Type B pancreatic cell (in vitro differentiated cells): ENCODE measurements around the gene SKIC2. TPM values are rescaled to one million over a fixed set of nuclear protein-coding genes. Genes with fewer than 3 reads are reported as not detected.

Experiments used
- DNase-seq: peaks from one replicate; pipeline ENCODE4 v3.0.0; 2021; ENCODE audit warnings: mixed read lengths; ENCODE audit not compliant: unreplicated experiment; ENCODE audit errors: extremely low spot score
- H3K27ac Mint-ChIP-seq: 2 replicates; pipeline ENCODE4 v1.8.0; 2021; ENCODE audit warnings: mild to moderate bottlenecking, mixed read lengths
- H3K27me3 Mint-ChIP-seq: 2 replicates; pipeline ENCODE4 v1.8.0; 2021; ENCODE audit warnings: mixed read lengths
- H3K36me3 Mint-ChIP-seq: 2 replicates; pipeline ENCODE4 v1.8.0; 2021; ENCODE audit warnings: mixed read lengths
- H3K4me1 Mint-ChIP-seq: one replicate; pipeline ENCODE4 v1.8.0; 2021; ENCODE audit warnings: mixed read lengths; ENCODE audit not compliant: unreplicated experiment
- H3K4me3 Mint-ChIP-seq: 2 replicates; pipeline ENCODE4 v1.8.0; 2021; ENCODE audit warnings: mild to moderate bottlenecking, mixed read lengths
- H3K9me3 Mint-ChIP-seq: 2 replicates; pipeline ENCODE4 v1.8.0; 2021; ENCODE audit warnings: mixed read lengths
- total RNA-seq: library from RNA; stranded (reverse); gene quantifications from 2 replicates; pipeline ENCODE4 v1.2.1, GENCODE V29; 2021; ENCODE audit warnings: low replicate concordance
- TF ChIP-seq, protein P1 (sequence below): fragments of 200-600 bp; sonication (generic); conservative IDR thresholded peaks from 2 replicates; pipeline ENCODE4 v1.5.0; 2021; ENCODE audit warnings: antibody characterized with exemption, mild to moderate bottlenecking

SKIC2 gene
- total RNA-seq, 1 donor from 2014 or later: 84.2 TPM

DNA sequence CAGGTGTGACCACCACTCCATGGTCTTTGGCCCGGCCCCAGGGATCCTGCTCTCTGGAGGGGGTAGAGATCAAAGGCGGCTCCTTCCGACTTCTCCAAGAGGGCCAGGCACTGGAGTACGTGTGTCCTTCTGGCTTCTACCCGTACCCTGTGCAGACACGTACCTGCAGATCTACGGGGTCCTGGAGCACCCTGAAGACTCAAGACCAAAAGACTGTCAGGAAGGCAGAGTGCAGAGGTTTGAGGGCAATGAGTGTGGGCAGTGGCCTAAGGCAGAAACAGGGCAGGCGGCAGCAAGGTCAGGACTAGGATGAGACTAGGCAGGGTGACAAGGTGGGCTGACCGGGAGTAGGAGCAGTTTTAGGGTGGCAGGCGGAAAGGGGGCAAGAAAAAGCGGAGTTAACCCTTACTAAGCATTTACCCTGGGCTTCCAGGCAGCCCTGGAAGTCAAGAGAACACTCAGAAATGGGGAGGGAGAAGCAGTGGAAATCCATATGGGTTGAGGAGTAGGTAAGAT lies 12.5 kb upstream of the SKIC2 start:
- DNase-seq: no peak
- Mint-ChIP-seq H3K4me3 (no peak overlapping the region), H3K4me1 (peaks cover 5% of the 10 kb centered on the region), H3K27ac (no peak overlapping the region), H3K9me3 (no peaks in the 10 kb centered on the region), H3K27me3 (peaks cover 26% of the 10 kb centered on the region), H3K36me3 (peaks cover 4% of the 10 kb centered on the region)
- TF ChIP-seq, protein P1, sequence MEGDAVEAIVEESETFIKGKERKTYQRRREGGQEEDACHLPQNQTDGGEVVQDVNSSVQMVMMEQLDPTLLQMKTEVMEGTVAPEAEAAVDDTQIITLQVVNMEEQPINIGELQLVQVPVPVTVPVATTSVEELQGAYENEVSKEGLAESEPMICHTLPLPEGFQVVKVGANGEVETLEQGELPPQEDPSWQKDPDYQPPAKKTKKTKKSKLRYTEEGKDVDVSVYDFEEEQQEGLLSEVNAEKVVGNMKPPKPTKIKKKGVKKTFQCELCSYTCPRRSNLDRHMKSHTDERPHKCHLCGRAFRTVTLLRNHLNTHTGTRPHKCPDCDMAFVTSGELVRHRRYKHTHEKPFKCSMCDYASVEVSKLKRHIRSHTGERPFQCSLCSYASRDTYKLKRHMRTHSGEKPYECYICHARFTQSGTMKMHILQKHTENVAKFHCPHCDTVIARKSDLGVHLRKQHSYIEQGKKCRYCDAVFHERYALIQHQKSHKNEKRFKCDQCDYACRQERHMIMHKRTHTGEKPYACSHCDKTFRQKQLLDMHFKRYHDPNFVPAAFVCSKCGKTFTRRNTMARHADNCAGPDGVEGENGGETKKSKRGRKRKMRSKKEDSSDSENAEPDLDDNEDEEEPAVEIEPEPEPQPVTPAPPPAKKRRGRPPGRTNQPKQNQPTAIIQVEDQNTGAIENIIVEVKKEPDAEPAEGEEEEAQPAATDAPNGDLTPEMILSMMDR: no peak

DNA sequence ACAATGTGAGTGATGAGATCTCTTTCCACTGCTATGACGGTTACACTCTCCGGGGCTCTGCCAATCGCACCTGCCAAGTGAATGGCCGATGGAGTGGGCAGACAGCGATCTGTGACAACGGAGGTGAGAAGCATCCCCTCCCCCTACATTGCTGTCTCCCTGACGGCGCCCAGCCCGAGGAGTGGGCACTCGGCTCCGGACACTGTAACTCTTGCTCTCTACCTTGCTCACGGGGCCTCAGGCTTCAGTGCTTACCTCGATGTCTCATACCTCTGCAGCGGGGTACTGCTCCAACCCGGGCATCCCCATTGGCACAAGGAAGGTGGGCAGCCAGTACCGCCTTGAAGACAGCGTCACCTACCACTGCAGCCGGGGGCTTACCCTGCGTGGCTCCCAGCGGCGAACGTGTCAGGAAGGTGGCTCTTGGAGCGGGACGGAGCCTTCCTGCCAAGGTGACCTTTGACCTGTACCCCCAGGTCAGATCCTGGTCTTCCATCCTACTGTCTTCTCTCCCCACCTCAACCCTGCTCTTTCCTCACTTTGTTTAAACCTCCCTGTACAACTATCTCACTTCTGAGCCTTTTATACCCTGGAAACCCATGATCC lies 11.8 kb upstream of the SKIC2 start:
- peaks cover 4% of the 10 kb centered on the region for H3K36me3 Mint-ChIP-seq
- H3K4me3 Mint-ChIP-seq: no peak overlapping the region
- no peaks in the 10 kb centered on the region for H3K9me3 Mint-ChIP-seq
- peaks cover 5% of the 10 kb centered on the region for H3K4me1 Mint-ChIP-seq
- TF ChIP-seq, protein P1: no peak
- no peak for DNase-seq
- peak overlapping the region; percentile 14 for H3K27ac Mint-ChIP-seq
- peaks cover 24% of the 10 kb centered on the region for H3K27me3 Mint-ChIP-seq

DNA sequence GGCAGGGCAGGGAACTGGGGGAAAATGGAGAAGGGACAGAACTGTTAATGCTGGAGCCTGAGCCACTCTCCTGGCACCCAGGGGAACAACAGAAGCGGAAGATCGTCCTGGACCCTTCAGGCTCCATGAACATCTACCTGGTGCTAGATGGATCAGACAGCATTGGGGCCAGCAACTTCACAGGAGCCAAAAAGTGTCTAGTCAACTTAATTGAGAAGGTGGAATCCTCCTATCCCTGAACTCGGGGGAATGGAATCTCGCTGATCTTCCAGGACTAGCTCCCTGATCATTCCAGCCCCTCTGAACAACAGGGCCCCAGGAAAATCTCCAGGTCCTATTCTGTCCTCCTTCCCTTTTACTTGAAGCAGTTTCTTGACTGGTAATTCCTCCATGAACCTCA lies 11.1 kb upstream of the SKIC2 start:
- Mint-ChIP-seq H3K4me1 (peaks cover 5% of the 10 kb centered on the region), H3K27ac (peak overlapping the region; percentile 14), H3K36me3 (peaks cover 4% of the 10 kb centered on the region), H3K27me3 (peaks cover 18% of the 10 kb centered on the region), H3K9me3 (no peaks in the 10 kb centered on the region), H3K4me3 (no peak overlapping the region)
- no peak for DNase-seq
- TF ChIP-seq, protein P1: no peak

DNA sequence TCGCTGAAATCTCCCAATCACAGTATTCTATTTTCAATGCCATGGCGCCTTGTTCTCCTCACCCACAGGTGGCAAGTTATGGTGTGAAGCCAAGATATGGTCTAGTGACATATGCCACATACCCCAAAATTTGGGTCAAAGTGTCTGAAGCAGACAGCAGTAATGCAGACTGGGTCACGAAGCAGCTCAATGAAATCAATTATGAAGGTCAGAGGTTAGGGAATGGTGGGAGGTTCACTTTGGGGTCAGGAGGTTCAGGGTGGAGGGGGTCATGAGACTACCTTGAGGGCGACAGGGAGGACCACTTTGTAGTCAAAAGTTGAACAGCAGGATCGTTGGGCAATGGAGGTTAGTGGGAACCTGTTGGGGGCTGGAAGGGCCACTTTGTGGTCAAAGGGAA lies 10.7 kb upstream of the SKIC2 start:
- H3K36me3 Mint-ChIP-seq: peaks cover 6% of the 10 kb centered on the region
- peaks cover 5% of the 10 kb centered on the region for H3K4me1 Mint-ChIP-seq
- TF ChIP-seq, protein P1: no peak
- no peak for DNase-seq
- no peak overlapping the region for H3K27ac Mint-ChIP-seq
- peaks cover 18% of the 10 kb centered on the region for H3K27me3 Mint-ChIP-seq
- H3K9me3 Mint-ChIP-seq: no peaks in the 10 kb centered on the region
- no peak overlapping the region for H3K4me3 Mint-ChIP-seq

DNA sequence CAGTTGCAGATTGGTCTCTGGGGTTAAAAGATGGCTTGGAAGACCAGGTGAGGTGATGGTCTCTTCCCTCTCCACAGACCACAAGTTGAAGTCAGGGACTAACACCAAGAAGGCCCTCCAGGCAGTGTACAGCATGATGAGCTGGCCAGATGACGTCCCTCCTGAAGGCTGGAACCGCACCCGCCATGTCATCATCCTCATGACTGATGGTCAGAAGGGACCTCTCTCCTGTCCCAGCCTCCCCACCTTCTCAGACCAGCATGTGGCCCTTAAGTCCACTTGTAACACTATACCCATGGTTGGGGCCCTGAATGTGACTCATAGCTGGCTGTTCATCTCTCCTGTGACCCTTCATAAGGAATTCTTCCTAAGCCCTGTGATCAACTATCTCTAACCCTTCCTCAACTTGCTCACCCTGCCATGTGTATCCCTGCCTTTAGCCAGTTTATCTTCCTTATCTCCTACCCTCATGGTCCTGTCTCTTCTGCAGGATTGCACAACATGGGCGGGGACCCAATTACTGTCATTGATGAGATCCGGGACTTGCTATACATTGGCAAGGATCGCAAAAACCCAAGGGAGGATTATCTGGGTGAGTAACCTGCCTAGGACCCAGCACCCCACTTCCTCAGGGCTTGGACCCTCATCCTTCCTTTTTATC lies 10.1 kb upstream of the SKIC2 start:
- Mint-ChIP-seq H3K27me3 (peaks cover 18% of the 10 kb centered on the region), H3K4me3 (no peak overlapping the region), H3K4me1 (peaks cover 5% of the 10 kb centered on the region), H3K36me3 (peaks cover 9% of the 10 kb centered on the region), H3K9me3 (no peaks in the 10 kb centered on the region), H3K27ac (peak overlapping the region; percentile 32)
- TF ChIP-seq, protein P1: no peak
- no peak for DNase-seq
